Measurements from ENCODE around the gene SPEN. TPM values are rescaled to one million over a fixed set of nuclear protein-coding genes. Genes with fewer than 3 reads are reported as not detected.

Gene SPEN
- total and polyA plus RNA-seq, 10 of the 15 experiments (the other 5 are each of a cell fraction or from before 2014, with no cell fraction given), result 5.2 to 58.7 (median 20.1) TPM

DNA sequence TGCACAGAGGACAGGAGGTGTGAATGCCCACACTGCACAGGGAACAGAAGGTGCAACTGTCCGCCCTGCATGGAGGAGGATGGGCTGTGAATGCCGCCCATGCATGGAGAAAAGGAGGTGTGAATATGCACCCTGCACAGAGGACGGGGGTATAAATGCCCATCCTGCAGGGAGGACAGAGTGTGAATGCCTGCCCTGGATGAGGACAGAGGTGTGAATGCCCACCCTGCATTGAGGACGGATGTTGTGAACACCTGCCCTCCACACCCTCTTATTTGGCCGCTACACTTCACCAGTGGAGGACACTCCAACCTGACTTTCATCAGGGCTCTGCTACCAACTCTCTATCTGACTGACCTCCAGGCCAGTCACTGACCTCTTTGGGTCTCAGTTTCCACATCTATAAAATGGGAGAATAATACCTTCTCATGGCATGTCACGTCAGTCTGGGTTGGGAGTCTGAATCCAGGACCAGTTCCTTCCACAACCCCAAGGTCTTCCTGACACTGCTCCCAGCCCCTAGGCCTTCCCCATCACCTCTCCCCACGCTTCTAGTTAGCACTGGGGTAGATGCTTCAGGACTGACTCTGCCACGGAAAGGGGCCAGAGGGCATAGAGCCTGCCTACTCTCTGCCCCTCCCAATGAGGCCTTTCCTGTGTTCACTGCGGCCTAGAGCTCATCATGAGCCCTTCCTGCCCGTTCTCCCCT lies 100.0 kb downstream of the SPEN start:
- WGBS (ENCODE audit: insufficient coverage, insufficient replicate concordance, low lambda C conversion rate, missing lambda C conversion rate), result 59% methylated on average over 9 of the region's 10 CpGs
- Histone ChIP-seq H4K20me1 (ENCODE audit: control insufficient read depth, insufficient read depth) (no peaks in the 10 kb centered on the region; the same call in 1 of the 2 replicates), H3K79me2 (ENCODE audit: control insufficient read depth, insufficient read depth, low read length) (peaks cover 22% of the 10 kb centered on the region), H3K36me3 (ENCODE audit: control insufficient read depth in 2 of 2, insufficient read depth in 2 of 2, low read length in 1 of 2) (peaks cover 6 to 55% of the 10 kb centered on the region in 2 experiments), H3K9me3 (replicated peaks; ENCODE audit: control insufficient read depth, insufficient read depth, low read length) (no peaks in the 10 kb centered on the region), H3K27me3 (replicated peaks in 1 of 2; ENCODE audit: control insufficient read depth in 2 of 2, insufficient read depth in 2 of 2, low read length in 1 of 2) (no peaks in the 10 kb centered on the region), H3K4me3 (no peak overlapping the region), H2AFZ (ENCODE audit: control insufficient read depth, low read depth, low read length) (no peak overlapping the region), H3K4me2 (ENCODE audit: control insufficient read depth, insufficient read depth) (peak overlapping the region; percentile 14), H3K27ac (ENCODE audit: control insufficient read depth, insufficient read depth) (peak overlapping the region; percentile 78), H3K4me1 (ENCODE audit: control insufficient read depth, insufficient read depth, low read length) (peaks cover 40% of the 10 kb centered on the region), H3K9ac (ENCODE audit: control insufficient read depth, insufficient read depth, low read length) (peak overlapping the region; percentile 55; the same call in 1 of the 2 replicates)
- CTCF ChIA-PET, result interaction anchor here (1.3 to 4.7 kb wide), 3 partner anchors 17 to 132 kb away, joined by 3 to 25 read pairs (median 3); partner anchors contain the start of gene ZBTB17
- SMC1A ChIA-PET (ENCODE audit: uncharacterized antibody, unreplicated experiment), result interaction anchor here (1.0 to 5.6 kb wide), 3 partner anchors 16 to 101 kb away, joined by 3 to 78 read pairs (median 4); partner anchors contain the start of gene SPEN
- ATAC-seq, result no peak
- DNase-seq (ENCODE audit: low read depth, low spot score), result no peak
- intact Hi-C loops (cut with micrococcal nuclease; ENCODE audit: unreplicated experiment) (loop anchor here (10.0 kb wide), 1 partner anchor 107 kb away; no protein-coding TSS in a partner anchor), in situ Hi-C loops (cut with MboI) (no loop called here)
- no peak for FAIRE-seq
- no TSS peak for BruUV-seq (replicated peaks)
- TF ChIP-seq NRF1 (conservative IDR thresholded peaks at IDR 0.05; ENCODE audit: low read depth, low read length), result no peak
- no peak; the same call in 1 of the 2 replicates for TF ChIP-seq PML (IDR thresholded peaks at IDR 0.05; ENCODE audit: low read length)
- TF ChIP-seq POLR2AphosphoS5 (IDR thresholded peaks at IDR 0.05; ENCODE audit: low read length), result peak; percentile 14; the same call in 1 of the 2 replicates
- RAD21 ChIA-PET (ENCODE audit: unreplicated experiment), result interaction anchor here (0.8 to 5.0 kb wide), 3 partner anchors 16 to 133 kb away, joined by 3 to 34 read pairs (median 29); partner anchors contain the start of gene ZBTB17
- POLR2A ChIA-PET, result interaction anchor here (0.9 to 2.6 kb wide), 3 partner anchors 11 to 98 kb away, joined by 3 to 8 read pairs (median 3); no protein-coding TSS in a partner anchor

DNA sequence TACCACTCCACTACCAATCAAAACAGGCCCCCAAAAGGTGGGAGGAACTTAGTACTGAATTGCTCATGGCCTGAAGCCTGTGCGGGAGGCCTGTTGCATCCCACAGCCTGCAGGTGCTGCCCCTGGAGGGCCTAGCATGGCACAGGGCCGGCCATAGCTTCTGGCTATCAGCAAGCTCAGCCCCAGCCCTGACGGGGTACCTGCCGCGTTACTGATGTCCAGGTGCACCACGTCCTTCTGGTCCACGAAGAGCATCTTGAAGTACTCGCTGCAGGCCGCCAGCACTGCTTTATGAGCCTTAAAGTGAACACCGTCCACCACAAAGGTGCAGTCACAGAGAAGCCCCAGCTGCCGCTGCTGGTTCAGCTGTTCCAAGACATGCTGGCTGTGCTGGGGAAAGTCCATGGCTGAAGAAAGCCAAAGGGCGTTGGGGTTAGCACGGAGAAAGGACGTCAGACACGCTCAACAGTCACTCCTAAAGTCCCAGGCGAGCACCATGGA lies 100.6 kb downstream of the SPEN start:
- peak overlapping the region; percentile 78 for H3K27ac ChIP-seq (ENCODE audit: control insufficient read depth, insufficient read depth)
- TF ChIP-seq ZBED1 (IDR thresholded peaks at IDR 0.05; ENCODE audit: borderline replicate concordance) (no peak), TCF12 (IDR thresholded peaks at IDR 0.05; ENCODE audit: low read depth, low read length) (peak; percentile 77), LARP7 (IDR thresholded peaks at IDR 0.05) (no peak), CEBPB (IDR thresholded peaks at IDR 0.05; ENCODE audit: borderline replicate concordance in 1 of 2, low read depth in 2 of 2, low read length in 2 of 2) (no peak), NR2F1 (conservative IDR thresholded peaks at IDR 0.05) (0 out of 2 replicates have a peak, but pooled peaks have one; percentile 4), RFX5 (IDR thresholded peaks at IDR 0.05; ENCODE audit: low read depth, low read length) (no peak), FOXK2 (IDR thresholded peaks at IDR 0.05) (no peak), HCFC1 (IDR thresholded peaks at IDR 0.05; ENCODE audit: low read length) (no peak), TCF3 (IDR thresholded peaks at IDR 0.05; ENCODE audit: borderline replicate concordance, insufficient read depth, low read depth, low read length) (peak; percentile 51; the same call in 1 of the 2 replicates), RUNX3 (IDR thresholded peaks at IDR 0.05; ENCODE audit: low read length) (peak; percentile 25; the same call in 1 of the 2 replicates), CREB1 (IDR thresholded peaks at IDR 0.05; ENCODE audit: low read depth) (0 out of 2 replicates have a peak, but pooled peaks have one; percentile 4), PAX5 (IDR thresholded peaks at IDR 0.05; ENCODE audit: borderline replicate concordance, low read depth, low read length) (no peak)
- TF ChIP-seq, protein P1, sequence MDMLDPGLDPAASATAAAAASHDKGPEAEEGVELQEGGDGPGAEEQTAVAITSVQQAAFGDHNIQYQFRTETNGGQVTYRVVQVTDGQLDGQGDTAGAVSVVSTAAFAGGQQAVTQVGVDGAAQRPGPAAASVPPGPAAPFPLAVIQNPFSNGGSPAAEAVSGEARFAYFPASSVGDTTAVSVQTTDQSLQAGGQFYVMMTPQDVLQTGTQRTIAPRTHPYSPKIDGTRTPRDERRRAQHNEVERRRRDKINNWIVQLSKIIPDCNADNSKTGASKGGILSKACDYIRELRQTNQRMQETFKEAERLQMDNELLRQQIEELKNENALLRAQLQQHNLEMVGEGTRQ (IDR thresholded peaks at IDR 0.05; ENCODE audit: borderline replicate concordance, low read depth, low read length), result no peak

More for the DNA sequence above, 100.6 kb downstream of the SPEN start:
- 22% methylated on average over 16 of the region's 16 CpGs for WGBS (ENCODE audit: insufficient coverage, insufficient replicate concordance, low lambda C conversion rate, missing lambda C conversion rate)
- H3K4me1 ChIP-seq (ENCODE audit: control insufficient read depth, insufficient read depth, low read length), result peaks cover 40% of the 10 kb centered on the region
- in situ Hi-C loops (cut with MboI) (no loop called here), intact Hi-C loops (cut with micrococcal nuclease; ENCODE audit: unreplicated experiment) (loop anchor here (10.0 kb wide), 1 partner anchor 107 kb away; no protein-coding TSS in a partner anchor)
- H3K36me3 ChIP-seq (ENCODE audit: control insufficient read depth in 2 of 2, insufficient read depth in 2 of 2, low read length in 1 of 2), result peaks cover 6 to 52% of the 10 kb centered on the region in 2 experiments
- H3K79me2 ChIP-seq (ENCODE audit: control insufficient read depth, insufficient read depth, low read length), result peaks cover 22% of the 10 kb centered on the region
- H3K9ac ChIP-seq (ENCODE audit: control insufficient read depth, insufficient read depth, low read length), result peak overlapping the region; percentile 55; the same call in 1 of the 2 replicates
- CTCF ChIA-PET, result interaction anchor here (1.1 to 4.7 kb wide), 5 partner anchors 17 to 135 kb away, joined by 3 to 25 read pairs (median 4); partner anchors contain the start of gene ZBTB17
- H3K9me3 ChIP-seq (replicated peaks; ENCODE audit: control insufficient read depth, insufficient read depth, low read length), result no peaks in the 10 kb centered on the region
- BruUV-seq (replicated peaks), result no TSS peak
- ATAC-seq (no peak), FAIRE-seq (peak; percentile 52), DNase-seq (ENCODE audit: low read depth, low spot score) (no peak)
- RAD21 ChIA-PET (ENCODE audit: unreplicated experiment), result interaction anchor here (0.8 to 5.0 kb wide), 3 partner anchors 16 to 133 kb away, joined by 3 to 34 read pairs (median 29); partner anchors contain the start of gene ZBTB17
- POLR2A ChIA-PET, result interaction anchor here (0.9 to 2.6 kb wide), 4 partner anchors 10 to 100 kb away, joined by 3 to 8 read pairs (median 3); partner anchors contain the start of gene SPEN
- H3K4me3 ChIP-seq, result peak overlapping the region; percentile 34; the same call in 1 of the 2 replicates
- no peaks in the 10 kb centered on the region for H3K27me3 ChIP-seq (replicated peaks in 1 of 2; ENCODE audit: control insufficient read depth in 2 of 2, insufficient read depth in 2 of 2, low read length in 1 of 2)
- H2AFZ ChIP-seq (ENCODE audit: control insufficient read depth, low read depth, low read length), result no peak overlapping the region
- H3K4me2 ChIP-seq (ENCODE audit: control insufficient read depth, insufficient read depth), result peak overlapping the region; percentile 14
- SMC1A ChIA-PET (ENCODE audit: uncharacterized antibody, unreplicated experiment), result interaction anchor here (1.0 to 5.6 kb wide), 4 partner anchors 15 to 101 kb away, joined by 3 to 78 read pairs (median 8); partner anchors contain the start of genes SPEN and ZBTB17
- no peaks in the 10 kb centered on the region; the same call in 1 of the 2 replicates for H4K20me1 ChIP-seq (ENCODE audit: control insufficient read depth, insufficient read depth)
